HepG2 (cell line): ENCODE results near the gene AJM1. TPM values are rescaled to one million over a fixed set of nuclear protein-coding genes. Genes with fewer than 3 reads are reported as not detected.
A peak's percentile ranks its signal among the peaks of the same experiment; 100 is the strongest.

Experiments used
- EED ChIP-seq: sonication (generic); formaldehyde crosslinking; IDR thresholded peaks from 2 replicates; pipeline ENCODE4 v1.5.0; 2020; ENCODE audit warnings: mild to moderate bottlenecking, missing genetic modification reagents
- GABPB1 ChIP-seq: IDR thresholded peaks from 2 replicates; pipeline ENCODE4 v1.6.1; 2016; ENCODE audit warnings: mild to moderate bottlenecking, missing genetic modification reagents, moderate library complexity, missing compliant biosample characterization
- MED1 ChIP-seq: sonication (generic); formaldehyde crosslinking; IDR thresholded peaks from 2 replicates; pipeline ENCODE4 v1.4.0; 2020; ENCODE audit warnings: missing genetic modification reagents
- SP4 ChIP-seq: sonication (generic); formaldehyde crosslinking; IDR thresholded peaks from 2 replicates; pipeline ENCODE4 v1.8.1; 2023; ENCODE audit warnings: mild to moderate bottlenecking, missing genetic modification reagents
- TOE1 ChIP-seq: sonication (generic); formaldehyde crosslinking; IDR thresholded peaks from 2 replicates; pipeline ENCODE4 v1.4.0; 2020; ENCODE audit warnings: mild to moderate bottlenecking, missing genetic modification reagents
- ZBTB3 ChIP-seq: sonication (generic); formaldehyde crosslinking; IDR thresholded peaks from 2 replicates; pipeline ENCODE4 v1.4.0; 2020; ENCODE audit warnings: low read depth, mild to moderate bottlenecking, moderate library complexity, missing genetic modification reagents, borderline replicate concordance
- ZBTB38 ChIP-seq: sonication (generic); formaldehyde crosslinking; IDR thresholded peaks from 2 replicates; pipeline ENCODE4 v1.5.1; 2020; ENCODE audit warnings: mild to moderate bottlenecking, missing genetic modification reagents
- ZBTB49 ChIP-seq: sonication (generic); formaldehyde crosslinking; IDR thresholded peaks from 2 replicates; pipeline ENCODE4 v1.4.0; 2020; ENCODE audit warnings: missing genetic modification reagents, borderline replicate concordance
- ZNF557 ChIP-seq: sonication (generic); formaldehyde crosslinking; IDR thresholded peaks from 2 replicates; pipeline ENCODE4 v1.4.0; 2020; ENCODE audit warnings: missing genetic modification reagents
- ZNF841 ChIP-seq: sonication (generic); formaldehyde crosslinking; IDR thresholded peaks from 2 replicates; pipeline ENCODE4 v1.8.1; 2023; ENCODE audit warnings: missing genetic modification reagents, borderline replicate concordance
- ZSCAN31 ChIP-seq: sonication (generic); formaldehyde crosslinking; IDR thresholded peaks from 2 replicates; pipeline ENCODE4 v1.5.0; 2020; ENCODE audit warnings: low read depth, mild to moderate bottlenecking, missing genetic modification reagents
- polyA plus RNA-seq, 8 experiments: library from polyadenylated mRNA; depleted of rRNA in 3 of 8; stranded (reverse) in 7 of 8; unstranded in 1 of 8; fragments of >200 nt; fragmentation: Illumina TruSeq in 4 of 8; extraction: Trizol in 4 of 8; gene quantifications; 2 replicates each; pipeline versions ENCODE4 v1.2.1 to v1.2.3, GENCODE V29; 2011 to 2016; ENCODE audit warnings: low read depth in 4 of 8, missing spikeins in 1 of 8, mixed read lengths in 1 of 8; ENCODE audit not compliant: insufficient read depth in 1 of 8
- total RNA-seq, 5 experiments: library from RNA; depleted of rRNA; stranded (reverse); fragments of >200 nt; fragmentation: Illumina TruSeq; extraction: Trizol; gene quantifications; 2 replicates each; pipeline ENCODE4 v1.2.3, GENCODE V29; 2016; ENCODE audit warnings: low read depth in 1 of 5
- TF ChIP-seq, protein P1 (sequence below): sonication (generic); formaldehyde crosslinking; IDR thresholded peaks from 2 replicates; pipeline ENCODE4 v1.4.0; 2020; ENCODE audit warnings: mild to moderate bottlenecking, missing genetic modification reagents
- TF ChIP-seq, protein P2 (sequence below): sonication (generic); formaldehyde crosslinking; IDR thresholded peaks from 2 replicates; pipeline ENCODE4 v1.4.0; 2020; ENCODE audit warnings: low read depth, mild to moderate bottlenecking, missing genetic modification reagents
- TF ChIP-seq, protein P3 (sequence below): sonication (generic); formaldehyde crosslinking; IDR thresholded peaks from 2 replicates; pipeline ENCODE4 v1.4.0; 2020; ENCODE audit warnings: missing genetic modification reagents, borderline replicate concordance
- TF ChIP-seq, protein P4 (sequence below): sonication (generic); formaldehyde crosslinking; IDR thresholded peaks from 2 replicates; pipeline ENCODE4 v1.9.0; 2021; ENCODE audit warnings: missing genetic modification reagents, mild to moderate bottlenecking, borderline replicate concordance

The AJM1 gene
- total and polyA plus RNA-seq, 2 of the 13 experiments (the other 11 are each of a cell fraction or from before 2014, with no cell fraction given) = 1.1 to 1.2 TPM

- TF ChIP-seq, protein P1, sequence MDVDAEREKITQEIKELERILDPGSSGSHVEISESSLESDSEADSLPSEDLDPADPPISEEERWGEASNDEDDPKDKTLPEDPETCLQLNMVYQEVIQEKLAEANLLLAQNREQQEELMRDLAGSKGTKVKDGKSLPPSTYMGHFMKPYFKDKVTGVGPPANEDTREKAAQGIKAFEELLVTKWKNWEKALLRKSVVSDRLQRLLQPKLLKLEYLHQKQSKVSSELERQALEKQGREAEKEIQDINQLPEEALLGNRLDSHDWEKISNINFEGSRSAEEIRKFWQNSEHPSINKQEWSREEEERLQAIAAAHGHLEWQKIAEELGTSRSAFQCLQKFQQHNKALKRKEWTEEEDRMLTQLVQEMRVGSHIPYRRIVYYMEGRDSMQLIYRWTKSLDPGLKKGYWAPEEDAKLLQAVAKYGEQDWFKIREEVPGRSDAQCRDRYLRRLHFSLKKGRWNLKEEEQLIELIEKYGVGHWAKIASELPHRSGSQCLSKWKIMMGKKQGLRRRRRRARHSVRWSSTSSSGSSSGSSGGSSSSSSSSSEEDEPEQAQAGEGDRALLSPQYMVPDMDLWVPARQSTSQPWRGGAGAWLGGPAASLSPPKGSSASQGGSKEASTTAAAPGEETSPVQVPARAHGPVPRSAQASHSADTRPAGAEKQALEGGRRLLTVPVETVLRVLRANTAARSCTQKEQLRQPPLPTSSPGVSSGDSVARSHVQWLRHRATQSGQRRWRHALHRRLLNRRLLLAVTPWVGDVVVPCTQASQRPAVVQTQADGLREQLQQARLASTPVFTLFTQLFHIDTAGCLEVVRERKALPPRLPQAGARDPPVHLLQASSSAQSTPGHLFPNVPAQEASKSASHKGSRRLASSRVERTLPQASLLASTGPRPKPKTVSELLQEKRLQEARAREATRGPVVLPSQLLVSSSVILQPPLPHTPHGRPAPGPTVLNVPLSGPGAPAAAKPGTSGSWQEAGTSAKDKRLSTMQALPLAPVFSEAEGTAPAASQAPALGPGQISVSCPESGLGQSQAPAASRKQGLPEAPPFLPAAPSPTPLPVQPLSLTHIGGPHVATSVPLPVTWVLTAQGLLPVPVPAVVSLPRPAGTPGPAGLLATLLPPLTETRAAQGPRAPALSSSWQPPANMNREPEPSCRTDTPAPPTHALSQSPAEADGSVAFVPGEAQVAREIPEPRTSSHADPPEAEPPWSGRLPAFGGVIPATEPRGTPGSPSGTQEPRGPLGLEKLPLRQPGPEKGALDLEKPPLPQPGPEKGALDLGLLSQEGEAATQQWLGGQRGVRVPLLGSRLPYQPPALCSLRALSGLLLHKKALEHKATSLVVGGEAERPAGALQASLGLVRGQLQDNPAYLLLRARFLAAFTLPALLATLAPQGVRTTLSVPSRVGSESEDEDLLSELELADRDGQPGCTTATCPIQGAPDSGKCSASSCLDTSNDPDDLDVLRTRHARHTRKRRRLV = no peak
- TF ChIP-seq TOE1 (CRISPR knock-in tag) = no peak
- TF ChIP-seq GABPB1 (CRISPR knock-in tag) = peak; percentile 22; the same call in 1 of the 2 replicates
- TF ChIP-seq, protein P2, sequence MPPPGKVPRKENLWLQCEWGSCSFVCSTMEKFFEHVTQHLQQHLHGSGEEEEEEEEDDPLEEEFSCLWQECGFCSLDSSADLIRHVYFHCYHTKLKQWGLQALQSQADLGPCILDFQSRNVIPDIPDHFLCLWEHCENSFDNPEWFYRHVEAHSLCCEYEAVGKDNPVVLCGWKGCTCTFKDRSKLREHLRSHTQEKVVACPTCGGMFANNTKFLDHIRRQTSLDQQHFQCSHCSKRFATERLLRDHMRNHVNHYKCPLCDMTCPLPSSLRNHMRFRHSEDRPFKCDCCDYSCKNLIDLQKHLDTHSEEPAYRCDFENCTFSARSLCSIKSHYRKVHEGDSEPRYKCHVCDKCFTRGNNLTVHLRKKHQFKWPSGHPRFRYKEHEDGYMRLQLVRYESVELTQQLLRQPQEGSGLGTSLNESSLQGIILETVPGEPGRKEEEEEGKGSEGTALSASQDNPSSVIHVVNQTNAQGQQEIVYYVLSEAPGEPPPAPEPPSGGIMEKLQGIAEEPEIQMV (CRISPR knock-in tag) = 0 out of 2 replicates have a peak, but pooled peaks have one; percentile 34
- TF ChIP-seq, protein P3, sequence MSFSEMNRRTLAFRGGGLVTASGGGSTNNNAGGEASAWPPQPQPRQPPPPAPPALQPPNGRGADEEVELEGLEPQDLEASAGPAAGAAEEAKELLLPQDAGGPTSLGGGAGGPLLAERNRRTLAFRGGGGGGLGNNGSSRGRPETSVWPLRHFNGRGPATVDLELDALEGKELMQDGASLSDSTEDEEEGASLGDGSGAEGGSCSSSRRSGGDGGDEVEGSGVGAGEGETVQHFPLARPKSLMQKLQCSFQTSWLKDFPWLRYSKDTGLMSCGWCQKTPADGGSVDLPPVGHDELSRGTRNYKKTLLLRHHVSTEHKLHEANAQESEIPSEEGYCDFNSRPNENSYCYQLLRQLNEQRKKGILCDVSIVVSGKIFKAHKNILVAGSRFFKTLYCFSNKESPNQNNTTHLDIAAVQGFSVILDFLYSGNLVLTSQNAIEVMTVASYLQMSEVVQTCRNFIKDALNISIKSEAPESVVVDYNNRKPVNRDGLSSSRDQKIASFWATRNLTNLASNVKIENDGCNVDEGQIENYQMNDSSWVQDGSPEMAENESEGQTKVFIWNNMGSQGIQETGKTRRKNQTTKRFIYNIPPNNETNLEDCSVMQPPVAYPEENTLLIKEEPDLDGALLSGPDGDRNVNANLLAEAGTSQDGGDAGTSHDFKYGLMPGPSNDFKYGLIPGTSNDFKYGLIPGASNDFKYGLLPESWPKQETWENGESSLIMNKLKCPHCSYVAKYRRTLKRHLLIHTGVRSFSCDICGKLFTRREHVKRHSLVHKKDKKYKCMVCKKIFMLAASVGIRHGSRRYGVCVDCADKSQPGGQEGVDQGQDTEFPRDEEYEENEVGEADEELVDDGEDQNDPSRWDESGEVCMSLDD = no peak
- TF ChIP-seq, protein P4, sequence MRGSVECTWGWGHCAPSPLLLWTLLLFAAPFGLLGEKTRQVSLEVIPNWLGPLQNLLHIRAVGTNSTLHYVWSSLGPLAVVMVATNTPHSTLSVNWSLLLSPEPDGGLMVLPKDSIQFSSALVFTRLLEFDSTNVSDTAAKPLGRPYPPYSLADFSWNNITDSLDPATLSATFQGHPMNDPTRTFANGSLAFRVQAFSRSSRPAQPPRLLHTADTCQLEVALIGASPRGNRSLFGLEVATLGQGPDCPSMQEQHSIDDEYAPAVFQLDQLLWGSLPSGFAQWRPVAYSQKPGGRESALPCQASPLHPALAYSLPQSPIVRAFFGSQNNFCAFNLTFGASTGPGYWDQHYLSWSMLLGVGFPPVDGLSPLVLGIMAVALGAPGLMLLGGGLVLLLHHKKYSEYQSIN (CRISPR knock-in tag) = no peak
- TF ChIP-seq ZNF841 (CRISPR knock-in tag) = no peak
- no peak for TF ChIP-seq EED (CRISPR knock-in tag)
- TF ChIP-seq ZSCAN31 = no peak
- peak; percentile 69; the same call in 1 of the 2 replicates for TF ChIP-seq SP4 (CRISPR knock-in tag)
- TF ChIP-seq MED1 (CRISPR knock-in tag) = 0 out of 2 replicates have a peak, but pooled peaks have one; percentile 42
- no peak for TF ChIP-seq ZBTB3
- no peak for TF ChIP-seq ZNF557
- TF ChIP-seq ZBTB49 (CRISPR knock-in tag) = no peak
- peak; percentile 90 for TF ChIP-seq ZBTB38 (CRISPR knock-in tag)
Measured at GRCh38 chr9:136793086-136793946, 49.0 kb upstream of the AJM1 start (continued).
